SH-SY5Y (cell line): ENCODE data around the gene LINC00632.

Source experiments
- GATA2 ChIP-seq: IDR thresholded peaks from 2 replicates; pipeline ENCODE4 v1.6.1; 2011; ENCODE audit warnings: mild to moderate bottlenecking, low read depth, low read length
- GATA3 ChIP-seq: IDR thresholded peaks from 2 replicates; pipeline ENCODE4 v1.6.1; 2011; ENCODE audit warnings: low read depth, mild to moderate bottlenecking, low read length, moderate library complexity

LINC00632 gene

GRCh38 chrX:140725500-140725899, 15.9 kb downstream of the LINC00632 start:
- TF ChIP-seq GATA3 (no peak), GATA2 (no peak)

- no peak for TF ChIP-seq GATA3
- no peak for TF ChIP-seq GATA2
Measured at GRCh38 chrX:140733766-140734342, 24.3 kb downstream of the LINC00632 start.

- no peak for TF ChIP-seq GATA3
- no peak for TF ChIP-seq GATA2
Measured at GRCh38 chrX:140744085-140744484, 34.5 kb downstream of the LINC00632 start.

DNA sequence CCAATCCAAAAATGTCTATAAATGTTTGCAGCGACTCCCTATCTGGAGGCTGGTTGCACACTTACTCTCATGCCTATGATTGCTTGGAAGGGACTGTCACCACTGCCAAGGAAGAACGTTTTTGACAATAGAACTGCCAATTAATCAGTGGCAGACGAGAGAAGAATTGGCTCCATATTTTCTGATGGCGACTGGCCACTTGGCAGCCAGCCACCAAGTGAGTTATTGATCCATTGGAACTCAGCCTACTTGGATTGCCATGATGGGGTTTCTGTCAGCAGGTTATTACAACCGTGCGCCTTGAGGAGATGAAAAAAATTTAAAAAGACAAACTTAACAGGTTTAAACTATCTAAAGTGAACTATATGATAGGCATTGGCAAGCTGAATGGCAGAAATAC, 47.4 kb downstream of the LINC00632 start:
- TF ChIP-seq GATA2 (no peak), GATA3 (no peak)

GRCh38 chrX:140762061-140762460, 52.5 kb downstream of the LINC00632 start:
- TF ChIP-seq GATA2 (no peak), GATA3 (no peak)

DNA sequence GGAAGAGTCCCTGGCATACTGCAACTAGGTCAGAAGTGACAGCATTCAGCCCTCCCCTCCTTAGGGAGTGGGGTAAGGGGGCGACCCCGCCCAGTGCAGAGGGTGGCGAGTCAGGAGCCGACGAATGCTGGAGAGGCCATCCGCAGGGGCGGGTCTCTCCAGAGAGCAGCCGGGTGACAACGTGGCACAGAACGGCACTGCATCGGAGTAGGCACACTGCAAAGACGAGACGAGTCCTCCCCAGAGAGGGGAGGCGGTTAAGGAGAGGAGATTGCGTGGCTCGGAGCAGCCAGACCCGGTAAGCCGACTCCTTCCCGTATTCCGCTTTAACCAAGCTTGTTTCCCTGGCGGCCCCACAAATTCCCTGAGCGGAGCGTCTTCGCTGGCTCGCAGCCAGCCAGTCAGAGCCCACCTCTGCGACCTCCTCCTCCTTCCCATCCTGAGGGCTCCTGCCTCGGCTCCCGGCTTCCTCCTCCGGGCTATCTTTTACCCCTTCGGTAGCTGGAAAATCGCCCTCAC, 54.9 kb downstream of the LINC00632 start:
- TF ChIP-seq GATA2 (no peak), GATA3 (no peak)

GRCh38 chrX:140765043-140765784, 55.7 kb downstream of the LINC00632 start:
- TF ChIP-seq GATA3 (no peak), GATA2 (no peak)

GRCh38 chrX:140766024-140766611, 56.6 kb downstream of the LINC00632 start:
- no peak for TF ChIP-seq GATA2
- TF ChIP-seq GATA3: no peak

DNA sequence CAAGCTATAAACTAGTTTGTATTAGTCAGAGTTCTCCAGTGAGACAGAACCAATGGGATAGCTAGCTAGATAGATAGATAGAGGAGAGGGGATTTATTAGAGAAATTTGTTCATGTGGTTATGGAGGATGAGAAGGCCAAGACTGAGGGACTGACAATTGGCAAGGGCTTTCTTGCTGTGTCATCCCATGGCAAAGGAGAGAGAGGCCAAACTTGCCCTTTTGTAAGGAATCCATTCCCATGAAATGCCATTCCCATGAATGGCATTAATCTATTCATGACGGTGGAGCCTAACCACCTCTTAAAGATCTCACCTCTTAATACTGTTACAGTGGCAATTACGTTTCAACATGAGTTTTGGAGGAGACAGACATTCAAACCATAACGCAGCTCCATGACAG, 58.1 kb downstream of the LINC00632 start:
- TF ChIP-seq GATA2 (no peak), GATA3 (no peak)

- no peak for TF ChIP-seq GATA3
- TF ChIP-seq GATA2: no peak
Measured at GRCh38 chrX:140775211-140775610, 65.7 kb downstream of the LINC00632 start.

DNA sequence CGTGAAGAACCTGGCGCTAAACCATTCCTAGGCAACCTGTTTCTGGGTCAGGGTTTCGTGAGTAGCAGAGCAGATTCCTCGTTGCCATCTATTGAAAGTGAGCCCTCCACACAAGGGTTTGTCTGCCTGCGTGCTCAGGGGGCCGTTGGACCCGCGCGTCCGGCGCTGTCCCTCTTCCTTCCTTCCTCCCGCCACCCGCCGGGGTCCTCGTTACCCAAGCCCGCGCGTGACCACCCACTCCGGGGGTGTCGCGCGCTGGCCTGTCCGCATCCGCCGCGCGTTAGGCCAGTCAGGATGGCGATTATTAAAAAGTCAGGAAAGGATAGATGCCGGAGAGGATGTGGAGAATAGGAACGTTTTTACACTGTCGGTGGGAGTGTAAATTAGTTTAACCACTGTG, 66.8 kb downstream of the LINC00632 start:
- TF ChIP-seq GATA2: no peak
- TF ChIP-seq GATA3: no peak

GRCh38 chrX:140794642-140795041, 85.1 kb downstream of the LINC00632 start:
- TF ChIP-seq GATA3 (no peak), GATA2 (no peak)

DNA sequence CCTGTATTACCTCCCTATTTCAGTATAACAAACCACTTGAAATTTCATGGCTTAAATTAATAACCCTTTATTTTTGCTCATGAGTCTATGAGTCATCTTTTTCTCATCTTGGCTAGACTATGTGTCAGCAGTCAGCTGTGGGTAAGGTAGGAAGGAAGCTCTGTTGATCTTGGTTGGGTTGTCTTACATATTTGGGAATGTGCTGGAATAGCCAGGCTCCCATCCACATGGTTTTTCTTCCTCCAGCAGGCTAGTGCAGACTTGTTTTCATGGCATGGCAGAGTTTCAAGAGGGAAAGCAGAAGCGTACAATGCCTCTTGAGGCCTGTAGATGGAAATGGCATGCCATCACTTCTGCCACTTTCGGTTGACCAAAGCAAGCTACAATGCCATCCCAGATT, 89.7 kb downstream of the LINC00632 start:
- no peak for TF ChIP-seq GATA2

DNA sequence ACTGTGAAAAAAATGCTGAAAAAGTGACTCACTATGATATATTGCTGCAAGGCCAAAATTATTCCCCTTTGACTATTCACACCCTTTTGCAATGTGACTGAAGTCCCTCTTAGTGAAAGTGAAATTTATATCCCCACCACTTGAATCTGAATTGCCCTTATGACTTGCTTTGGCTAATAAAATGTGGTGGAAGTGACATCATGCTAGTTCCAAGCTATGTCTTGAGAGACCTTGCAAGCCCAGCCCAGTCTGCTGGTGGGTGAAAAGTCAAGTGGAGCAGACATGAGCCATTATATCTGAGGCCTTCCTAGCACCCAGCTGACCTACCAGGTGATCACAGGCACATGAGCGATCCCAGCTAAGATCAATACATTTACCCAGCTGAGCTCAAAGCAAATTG, 94.7 kb downstream of the LINC00632 start:
- TF ChIP-seq GATA3: no peak

GRCh38 chrX:140815868-140816267, 106.3 kb downstream of the LINC00632 start:
- TF ChIP-seq GATA3 (no peak), GATA2 (no peak)
